ENCODE measurements around the gene CEP192.

The CEP192 gene

GRCh38 chr18:13061630-13062189, 70.5 kb downstream of the CEP192 start:
- TF ChIP-seq, protein P1, sequence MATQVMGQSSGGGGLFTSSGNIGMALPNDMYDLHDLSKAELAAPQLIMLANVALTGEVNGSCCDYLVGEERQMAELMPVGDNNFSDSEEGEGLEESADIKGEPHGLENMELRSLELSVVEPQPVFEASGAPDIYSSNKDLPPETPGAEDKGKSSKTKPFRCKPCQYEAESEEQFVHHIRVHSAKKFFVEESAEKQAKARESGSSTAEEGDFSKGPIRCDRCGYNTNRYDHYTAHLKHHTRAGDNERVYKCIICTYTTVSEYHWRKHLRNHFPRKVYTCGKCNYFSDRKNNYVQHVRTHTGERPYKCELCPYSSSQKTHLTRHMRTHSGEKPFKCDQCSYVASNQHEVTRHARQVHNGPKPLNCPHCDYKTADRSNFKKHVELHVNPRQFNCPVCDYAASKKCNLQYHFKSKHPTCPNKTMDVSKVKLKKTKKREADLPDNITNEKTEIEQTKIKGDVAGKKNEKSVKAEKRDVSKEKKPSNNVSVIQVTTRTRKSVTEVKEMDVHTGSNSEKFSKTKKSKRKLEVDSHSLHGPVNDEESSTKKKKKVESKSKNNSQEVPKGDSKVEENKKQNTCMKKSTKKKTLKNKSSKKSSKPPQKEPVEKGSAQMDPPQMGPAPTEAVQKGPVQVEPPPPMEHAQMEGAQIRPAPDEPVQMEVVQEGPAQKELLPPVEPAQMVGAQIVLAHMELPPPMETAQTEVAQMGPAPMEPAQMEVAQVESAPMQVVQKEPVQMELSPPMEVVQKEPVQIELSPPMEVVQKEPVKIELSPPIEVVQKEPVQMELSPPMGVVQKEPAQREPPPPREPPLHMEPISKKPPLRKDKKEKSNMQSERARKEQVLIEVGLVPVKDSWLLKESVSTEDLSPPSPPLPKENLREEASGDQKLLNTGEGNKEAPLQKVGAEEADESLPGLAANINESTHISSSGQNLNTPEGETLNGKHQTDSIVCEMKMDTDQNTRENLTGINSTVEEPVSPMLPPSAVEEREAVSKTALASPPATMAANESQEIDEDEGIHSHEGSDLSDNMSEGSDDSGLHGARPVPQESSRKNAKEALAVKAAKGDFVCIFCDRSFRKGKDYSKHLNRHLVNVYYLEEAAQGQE (IDR thresholded peaks at IDR 0.05; ENCODE audit: low read depth), result no peak
- TF ChIP-seq TCF12 (IDR thresholded peaks at IDR 0.05; ENCODE audit: low read depth), result no peak
- TF ChIP-seq FOXM1 (IDR thresholded peaks at IDR 0.05; ENCODE audit: borderline replicate concordance, low read depth), result no peak
- no peak for TF ChIP-seq EGR1 (IDR thresholded peaks at IDR 0.05)
- no peak for TF ChIP-seq USF1 (IDR thresholded peaks at IDR 0.05)
- no peak for TF ChIP-seq TAF1 (IDR thresholded peaks at IDR 0.05; ENCODE audit: low read depth)
- no peak for TF ChIP-seq NFIC (IDR thresholded peaks at IDR 0.05)
- TF ChIP-seq EP300 (IDR thresholded peaks at IDR 0.05; ENCODE audit: borderline replicate concordance), result no peak
- no peak for TF ChIP-seq ZBTB7A (IDR thresholded peaks at IDR 0.05; ENCODE audit: low read depth)
- no peak for TF ChIP-seq RAD21 (IDR thresholded peaks at IDR 0.05; ENCODE audit: low read depth)
- TF ChIP-seq TEAD4 (IDR thresholded peaks at IDR 0.05), result no peak
- no peak for TF ChIP-seq CREB1 (IDR thresholded peaks at IDR 0.05; ENCODE audit: low read depth)
- TF ChIP-seq MAX (IDR thresholded peaks at IDR 0.05), result no peak

GRCh38 chr18:13067124-13067523, 76.0 kb downstream of the CEP192 start:
- no peak for TF ChIP-seq USF1 (IDR thresholded peaks at IDR 0.05)
- no peak for TF ChIP-seq FOXM1 (IDR thresholded peaks at IDR 0.05; ENCODE audit: borderline replicate concordance, low read depth)
- no peak for TF ChIP-seq EGR1 (IDR thresholded peaks at IDR 0.05)
- no peak for TF ChIP-seq ZBTB7A (IDR thresholded peaks at IDR 0.05; ENCODE audit: low read depth)
- no peak for TF ChIP-seq NFIC (IDR thresholded peaks at IDR 0.05)
- no peak for TF ChIP-seq YY1 (IDR thresholded peaks at IDR 0.05; ENCODE audit: low read depth)
- no peak for TF ChIP-seq EP300 (IDR thresholded peaks at IDR 0.05; ENCODE audit: borderline replicate concordance)
- TF ChIP-seq TEAD4 (IDR thresholded peaks at IDR 0.05), result no peak
- TF ChIP-seq TAF1 (IDR thresholded peaks at IDR 0.05; ENCODE audit: low read depth), result no peak
- TF ChIP-seq RAD21 (IDR thresholded peaks at IDR 0.05; ENCODE audit: low read depth), result no peak
- no peak for TF ChIP-seq MAX (IDR thresholded peaks at IDR 0.05)
- TF ChIP-seq, protein P1 (IDR thresholded peaks at IDR 0.05; ENCODE audit: low read depth), result no peak
- no peak for TF ChIP-seq TCF12 (IDR thresholded peaks at IDR 0.05; ENCODE audit: low read depth)
- no peak for TF ChIP-seq CEBPB (IDR thresholded peaks at IDR 0.05)
- TF ChIP-seq CREB1 (IDR thresholded peaks at IDR 0.05; ENCODE audit: low read depth), result no peak

DNA sequence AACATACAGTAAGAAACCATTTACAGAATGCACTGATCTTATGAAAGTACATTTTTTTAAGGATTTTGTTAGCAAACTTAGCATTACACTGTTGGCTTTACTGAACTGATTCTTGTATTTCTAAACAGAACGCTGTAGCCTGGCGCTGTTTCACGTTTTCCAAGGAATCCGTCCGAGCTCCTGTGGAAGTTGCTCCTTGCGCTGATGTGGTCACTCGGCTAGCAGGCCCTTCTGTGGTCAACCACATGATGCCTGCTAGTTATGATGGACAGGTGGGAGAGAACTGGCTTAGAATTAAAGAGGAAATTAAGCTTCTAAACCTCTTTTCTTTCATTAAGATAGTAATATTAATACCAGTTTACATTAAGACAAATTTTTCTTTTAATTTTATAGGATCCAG, 76.8 kb downstream of the CEP192 start:
- TF ChIP-seq CEBPB (IDR thresholded peaks at IDR 0.05), result no peak
- TF ChIP-seq FOXM1 (IDR thresholded peaks at IDR 0.05; ENCODE audit: borderline replicate concordance, low read depth), result no peak
- TF ChIP-seq EGR1 (IDR thresholded peaks at IDR 0.05), result no peak
- TF ChIP-seq TCF12 (IDR thresholded peaks at IDR 0.05; ENCODE audit: low read depth), result no peak
- TF ChIP-seq, protein P1 (IDR thresholded peaks at IDR 0.05; ENCODE audit: low read depth), result no peak
- no peak for TF ChIP-seq ZBTB7A (IDR thresholded peaks at IDR 0.05; ENCODE audit: low read depth)
- no peak for TF ChIP-seq RAD21 (IDR thresholded peaks at IDR 0.05; ENCODE audit: low read depth)
- no peak for TF ChIP-seq CREB1 (IDR thresholded peaks at IDR 0.05; ENCODE audit: low read depth)
- TF ChIP-seq USF1 (IDR thresholded peaks at IDR 0.05), result no peak
- no peak for TF ChIP-seq TEAD4 (IDR thresholded peaks at IDR 0.05)
- no peak for TF ChIP-seq MAX (IDR thresholded peaks at IDR 0.05)
- no peak for TF ChIP-seq YY1 (IDR thresholded peaks at IDR 0.05; ENCODE audit: low read depth)
- TF ChIP-seq NFIC (IDR thresholded peaks at IDR 0.05), result no peak
- no peak for TF ChIP-seq EP300 (IDR thresholded peaks at IDR 0.05; ENCODE audit: borderline replicate concordance)
- no peak for TF ChIP-seq TAF1 (IDR thresholded peaks at IDR 0.05; ENCODE audit: low read depth)
